Esophagus squamous epithelium (tissue), 5 donors: ENCODE results near the gene ITPR2. TPM values are rescaled to one million over a fixed set of nuclear protein-coding genes. Genes with fewer than 3 reads are reported as not detected.
A peak's percentile ranks its signal among the peaks of the same experiment; 100 is the strongest.

ENCODE experiments used
- DNase-seq: peaks from one replicate; lab custom pipeline; 2025; lab: John Stamatoyannopoulos, UW
- H3K27ac ChIP-seq, 4 donors: fragments of 200-600 bp; sonication (generic); one replicate each; pipeline ENCODE4 v1.5.1; 2016 to 2019; ENCODE audit warnings: mild to moderate bottlenecking in 1 of 4
- H3K27me3 ChIP-seq, 4 donors: fragments of 200-600 bp; sonication (generic); 1 replicate in 3 of 4; 2 replicates in 1 of 4; pipeline versions ENCODE4 v1.5.1 to v1.6.0; 2017 to 2021; ENCODE audit warnings: antibody characterized with exemption in 1 of 4
- H3K36me3 ChIP-seq, 3 donors: fragments of 200-600 bp; sonication (generic); one replicate each; pipeline ENCODE4 v1.5.1; 2016 to 2019
- H3K4me1 ChIP-seq, 3 donors: fragments of 200-600 bp; sonication (generic); one replicate each; pipeline ENCODE4 v1.5.1; 2017 to 2019
- H3K4me3 ChIP-seq, 4 donors: fragments of 200-600 bp; sonication (generic); 1 replicate in 3 of 4; 2 replicates in 1 of 4; pipeline ENCODE4 v1.5.1; 2016 to 2019; ENCODE audit warnings: mild to moderate bottlenecking in 2 of 4, moderate library complexity in 1 of 4
- H3K9me3 ChIP-seq, 3 donors: fragments of 200-600 bp; sonication (generic); one replicate each; pipeline ENCODE4 v1.5.1; 2016 to 2019
- CTCF ChIP-seq, 6 experiments: fragments of 450-650 bp in 4 of 6; fragments of 200-600 bp in 2 of 6; sonication (generic) in 2 of 6; IDR thresholded peaks; one replicate each; pipeline ENCODE4 v1.5.1; 2016 to 2019; ENCODE audit warnings: antibody characterized with exemption in 6 of 6, mild to moderate bottlenecking in 4 of 6, moderate library complexity in 4 of 6
- POLR2A ChIP-seq, 4 donors: fragments of 450-650 bp; IDR thresholded peaks; one replicate each; pipeline ENCODE4 v1.6.1; 2017; ENCODE audit warnings: antibody characterized with exemption in 4 of 4, mild to moderate bottlenecking in 4 of 4, moderate library complexity in 3 of 4
- WGBS, 2 donors: methylation state at CpG; one replicate each; pipeline ENCODE4 v1.1.5; 2018; 5-methylcytosine and 5-hydroxymethylcytosine counted together
- intact Hi-C: fragments of 100-400 bp; cut with DNase I; formaldehyde crosslinking; loops from one replicate; pipeline ENCODE4 v1.15.0; 2022
- total RNA-seq, 4 donors: library from RNA; depleted of rRNA; stranded (reverse); fragments of >200 nt; gene quantifications; one replicate each; pipeline ENCODE4 v1.1.0, GENCODE V29; 2016
- donor health status: DM: yes; HTN: yes; CAD: no.

The ITPR2 gene
- total RNA-seq, 4 donors from 2014 or later: 30.7 to 49.3 (median 37.6) TPM

GRCh38 chr12:26806556-26806955, 26.4 kb downstream of the ITPR2 start:
- Histone ChIP-seq H3K36me3 (no peaks in the 10 kb centered on the region), H3K4me3 (no peak overlapping the region), H3K4me1 (peaks cover 0 to 44% (median 25%) of the 10 kb centered on the region in 3 donors), H3K27me3 (no peaks in the 10 kb centered on the region), H3K27ac (no peak overlapping the region), H3K9me3 (no peaks in the 10 kb centered on the region)
- TF ChIP-seq CTCF (IDR thresholded peaks at IDR 0.05): no peak
- no peak for TF ChIP-seq POLR2A (IDR thresholded peaks at IDR 0.05)
- no peak for DNase-seq
- intact Hi-C loops: no loop called here
- WGBS, 2 donors: 75 to 91% methylated on average over 5 of the region's 5 CpGs

- Histone ChIP-seq H3K4me3 (no peak overlapping the region), H3K36me3 (no peaks in the 10 kb centered on the region), H3K9me3 (no peaks in the 10 kb centered on the region), H3K27me3 (no peaks in the 10 kb centered on the region), H3K27ac (no peak overlapping the region), H3K4me1 (peaks cover 0 to 37% (median 22%) of the 10 kb centered on the region in 3 donors)
- intact Hi-C loops: no loop called here
- 76 to 91% methylated on average over 5 of the region's 5 CpGs for WGBS, 2 donors
- DNase-seq: no peak
- TF ChIP-seq POLR2A (IDR thresholded peaks at IDR 0.05): no peak
- no peak for TF ChIP-seq CTCF (IDR thresholded peaks at IDR 0.05)
Measured at GRCh38 chr12:26805401-26805971, 27.5 kb downstream of the ITPR2 start.

- no peak for DNase-seq
- WGBS, 2 donors: 18 to 22% methylated on average over 2 of the region's 2 CpGs
- Histone ChIP-seq H3K27ac (peak overlapping the region in 2 of 4 donors; percentile 14 to 15), H3K9me3 (no peaks in the 10 kb centered on the region), H3K36me3 (no peaks in the 10 kb centered on the region), H3K4me1 (peaks cover 0 to 35% (median 8%) of the 10 kb centered on the region in 3 donors), H3K27me3 (no peaks in the 10 kb centered on the region), H3K4me3 (no peak overlapping the region)
- intact Hi-C loops: no loop called here
- TF ChIP-seq CTCF (IDR thresholded peaks at IDR 0.05): no peak
- TF ChIP-seq POLR2A (IDR thresholded peaks at IDR 0.05): no peak
Measured at GRCh38 chr12:26803552-26803951, 29.4 kb downstream of the ITPR2 start.

- no peak for DNase-seq
- Histone ChIP-seq H3K9me3 (no peaks in the 10 kb centered on the region), H3K4me1 (peaks cover 0 to 48% (median 13%) of the 10 kb centered on the region in 3 donors), H3K27me3 (no peaks in the 10 kb centered on the region), H3K27ac (no peak overlapping the region), H3K4me3 (no peak overlapping the region), H3K36me3 (no peaks in the 10 kb centered on the region)
- WGBS, 2 donors: 100% methylated on average over 1 of the region's 1 CpG
- intact Hi-C loops: no loop called here
- TF ChIP-seq CTCF (IDR thresholded peaks at IDR 0.05) (no peak), POLR2A (IDR thresholded peaks at IDR 0.05) (no peak)
Measured at GRCh38 chr12:26801486-26801885, 31.5 kb downstream of the ITPR2 start.

- H3K27ac ChIP-seq: no peak overlapping the region
- DNase-seq: no peak
- WGBS, 2 donors: 83 to 87% methylated on average over 5 to 7 of the region's 7 CpGs
- no peaks in the 10 kb centered on the region for H3K36me3 ChIP-seq
- no peaks in the 10 kb centered on the region for H3K27me3 ChIP-seq
- no peak overlapping the region for H3K4me3 ChIP-seq
- intact Hi-C loops: no loop called here
- H3K4me1 ChIP-seq: peaks cover 0 to 48% (median 13%) of the 10 kb centered on the region in 3 donors
- no peaks in the 10 kb centered on the region for H3K9me3 ChIP-seq
- no peak for TF ChIP-seq CTCF (IDR thresholded peaks at IDR 0.05)
- no peak for TF ChIP-seq POLR2A (IDR thresholded peaks at IDR 0.05)
Measured at GRCh38 chr12:26800858-26801257, 32.1 kb downstream of the ITPR2 start.
